Hematopoietic multipotent progenitor cell treated with erythropoietin and hydrocortisone succinate and interleukin-3 and kit ligand, for 17 days (in vitro differentiated cells): Measurements from ENCODE around the gene RNF11.

ENCODE experiments used
- DNase-seq: peaks from one replicate; pipeline ENCODE4 v3.0.0-alpha.2; 2015; ENCODE audit warnings: low spot score

The RNF11 gene

DNA sequence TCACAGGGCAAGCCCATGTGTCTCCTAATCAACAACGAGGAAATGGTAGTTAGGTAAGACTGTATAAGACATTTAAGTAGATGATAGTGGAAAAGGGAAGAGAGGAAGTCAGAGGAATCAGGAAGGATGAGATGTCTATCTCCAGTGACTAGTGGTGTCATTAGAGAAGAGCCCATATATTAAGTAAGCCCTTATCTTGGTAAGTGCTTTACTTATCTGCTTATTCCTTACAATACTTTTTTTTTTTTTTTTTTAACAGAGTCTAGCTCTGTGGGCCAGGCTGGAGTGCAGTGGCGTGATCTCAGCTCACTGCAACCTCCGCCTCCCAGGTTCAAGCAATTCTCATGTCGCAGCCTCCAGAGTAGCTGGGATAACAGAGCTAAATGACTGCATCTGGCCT is 29.5 kb downstream of the RNF11 start:
- no peak for DNase-seq

DNA sequence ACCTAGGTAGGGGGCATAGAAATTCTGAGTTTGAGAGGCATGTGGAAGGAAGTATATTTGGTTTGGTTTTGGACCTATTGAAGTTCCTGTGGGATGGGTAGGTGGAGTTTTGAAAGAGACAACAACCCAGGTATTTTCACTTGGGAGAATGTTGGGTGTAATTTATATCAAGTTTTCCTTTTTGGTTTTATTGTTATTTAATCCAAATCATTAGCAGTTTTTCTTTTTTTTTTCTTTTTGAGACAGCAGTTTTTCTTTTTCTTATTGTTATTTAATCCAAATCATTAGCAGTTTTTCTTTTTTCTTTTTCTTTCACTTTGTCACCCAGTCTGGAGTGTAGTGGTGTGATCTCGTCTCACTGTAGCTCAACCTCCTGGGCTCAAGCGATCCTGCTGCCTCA is 30.1 kb downstream of the RNF11 start:
- no peak for DNase-seq

DNA sequence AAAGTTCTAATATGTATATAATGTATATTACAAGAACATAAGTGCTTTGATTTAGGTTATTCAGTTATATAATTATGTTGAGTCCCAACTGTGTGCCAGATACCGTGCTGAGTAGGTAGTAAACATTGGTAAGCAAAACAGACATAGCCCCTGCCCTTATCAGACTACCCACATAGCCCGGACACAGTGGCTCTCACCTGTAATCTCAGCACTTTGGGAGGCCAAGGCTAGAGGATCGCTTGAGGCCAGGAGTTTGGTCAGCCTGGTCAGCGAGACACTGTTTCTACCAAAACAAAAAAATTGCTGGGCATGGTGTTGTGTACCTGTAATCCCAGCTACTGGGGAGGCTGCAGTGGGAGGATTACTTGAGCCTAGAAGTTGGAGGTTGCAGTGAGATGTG is 30.7 kb downstream of the RNF11 start:
- no peak for DNase-seq

DNA sequence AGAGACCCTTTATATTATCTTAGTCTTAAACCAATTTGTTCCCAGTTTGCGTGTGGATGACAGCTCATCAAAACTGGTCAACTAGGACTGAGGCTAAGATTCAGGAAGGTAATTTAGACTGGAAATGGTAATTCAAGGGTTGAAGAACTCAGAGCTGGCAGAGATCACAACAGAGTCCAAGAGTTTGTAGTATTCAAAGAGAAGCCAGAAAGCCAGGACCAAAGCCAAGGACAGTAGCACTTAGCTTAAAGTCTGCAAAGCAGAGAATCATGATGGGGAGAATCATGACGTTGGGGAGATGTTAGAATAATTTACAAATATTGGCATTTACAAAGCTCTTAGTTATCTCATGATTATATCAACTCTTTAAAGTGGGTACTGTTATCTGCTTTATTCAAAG is 32.6 kb downstream of the RNF11 start:
- no peak for DNase-seq

DNA sequence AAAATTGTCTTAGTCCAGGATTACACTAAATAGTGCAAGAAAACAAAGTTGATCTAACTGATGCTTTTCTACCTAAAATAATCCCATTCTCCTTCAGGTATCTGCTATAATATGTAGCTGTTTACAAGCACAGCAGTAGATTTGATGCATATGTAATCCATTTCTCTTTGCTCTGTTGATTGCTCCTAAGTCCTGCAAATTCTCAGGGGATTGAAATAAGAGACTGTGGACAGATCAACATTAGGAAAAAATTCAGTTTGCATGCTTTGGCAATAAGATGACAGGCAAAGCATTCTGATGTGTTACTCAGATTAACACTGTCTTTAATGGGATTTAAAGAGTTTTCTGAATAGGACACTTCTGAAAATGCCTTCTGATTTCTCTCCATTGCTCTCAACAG is 34.7 kb downstream of the RNF11 start:
- no peak for DNase-seq

DNA sequence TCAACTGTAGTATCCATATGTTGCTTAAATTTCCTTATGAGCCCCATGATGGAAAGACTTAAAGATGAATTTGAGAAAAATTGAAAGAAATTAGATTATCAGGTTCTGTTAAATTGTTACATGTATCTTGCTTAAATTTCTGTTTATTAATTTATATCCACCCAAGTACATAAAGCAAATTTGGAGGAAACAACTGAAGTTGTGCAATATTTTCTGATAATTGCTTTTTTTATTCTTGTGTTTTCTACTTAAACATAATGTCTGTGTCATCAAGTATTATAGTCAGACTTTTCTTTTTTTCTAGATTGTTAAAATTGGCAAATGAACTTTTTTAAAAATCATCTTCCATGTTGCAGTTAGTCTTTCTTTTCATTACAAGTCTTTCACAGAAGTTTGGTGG is 36.8 kb downstream of the RNF11 start:
- DNase-seq = no peak

DNA sequence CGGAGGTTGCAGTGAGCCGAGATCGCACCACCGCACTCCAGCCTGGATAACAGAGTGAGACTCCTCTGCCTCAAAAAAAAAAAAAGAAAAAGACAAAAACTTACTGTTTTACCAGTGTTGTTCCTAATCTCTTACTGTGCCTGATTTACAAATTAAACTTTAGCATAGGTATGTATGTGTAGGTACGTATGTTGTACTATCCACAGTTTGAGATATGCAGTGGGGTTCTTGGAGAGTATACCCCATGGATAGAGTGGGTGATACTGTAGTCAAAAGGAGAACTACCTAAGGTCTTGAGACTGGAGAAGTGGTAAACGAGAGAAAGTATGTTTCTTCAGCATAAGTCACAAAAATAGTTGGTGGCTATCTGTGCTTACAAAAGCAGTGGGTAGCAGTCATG is 38.6 kb downstream of the RNF11 start:
- DNase-seq = no peak

DNA sequence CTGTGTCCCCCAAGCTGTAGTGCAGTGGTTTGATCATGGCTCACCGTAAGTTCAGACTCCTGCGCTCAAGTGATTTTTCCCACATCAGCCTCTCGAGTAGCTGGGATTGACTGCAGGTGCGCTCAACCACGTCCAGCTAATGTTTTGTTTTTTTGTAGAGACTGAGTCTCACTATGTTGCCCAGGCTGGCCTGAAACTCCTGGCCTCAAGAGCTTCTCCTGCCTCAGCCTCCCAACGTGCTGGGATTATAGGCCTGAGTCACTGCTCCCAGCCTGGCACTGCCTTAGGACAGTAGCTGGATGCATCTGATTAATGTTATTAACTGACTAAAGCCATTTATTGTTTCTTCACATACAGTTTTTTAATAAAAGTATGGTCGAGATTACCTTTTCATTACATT is 40.2 kb downstream of the RNF11 start:
- no peak for DNase-seq

DNA sequence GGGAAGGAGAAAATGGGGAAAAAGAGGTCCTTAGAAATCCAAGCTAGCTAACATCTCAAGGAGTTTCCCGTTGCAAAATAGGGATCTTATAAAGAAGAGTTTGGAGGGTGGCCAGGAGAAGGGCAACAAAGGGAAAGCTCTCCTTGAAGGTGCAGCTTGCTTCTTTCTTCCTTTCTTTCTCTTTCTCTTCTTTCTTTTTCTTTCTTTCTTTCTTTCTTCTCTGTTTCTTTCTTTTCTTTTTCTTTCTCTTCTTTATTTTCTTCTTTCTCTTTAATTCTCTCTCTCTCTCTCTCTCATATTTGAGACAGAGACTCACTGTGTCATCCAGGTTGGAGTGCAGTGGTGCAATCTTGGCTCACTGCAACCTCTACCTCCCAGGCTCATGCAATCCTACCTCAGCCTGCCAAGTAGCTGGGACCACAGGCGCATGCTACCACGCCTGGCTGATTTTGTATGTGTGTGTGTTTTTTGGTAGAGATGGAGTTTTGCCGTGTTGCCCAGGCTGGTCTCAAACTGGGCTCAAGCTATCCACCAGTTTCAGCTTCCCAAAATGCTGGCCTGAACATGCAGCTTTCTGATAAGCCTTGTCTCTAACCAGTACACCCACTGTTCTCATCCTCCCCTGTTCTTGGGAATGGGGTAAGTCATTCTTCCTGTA is 44.4 kb downstream of the RNF11 start:
- peak; percentile 51 for DNase-seq

DNA sequence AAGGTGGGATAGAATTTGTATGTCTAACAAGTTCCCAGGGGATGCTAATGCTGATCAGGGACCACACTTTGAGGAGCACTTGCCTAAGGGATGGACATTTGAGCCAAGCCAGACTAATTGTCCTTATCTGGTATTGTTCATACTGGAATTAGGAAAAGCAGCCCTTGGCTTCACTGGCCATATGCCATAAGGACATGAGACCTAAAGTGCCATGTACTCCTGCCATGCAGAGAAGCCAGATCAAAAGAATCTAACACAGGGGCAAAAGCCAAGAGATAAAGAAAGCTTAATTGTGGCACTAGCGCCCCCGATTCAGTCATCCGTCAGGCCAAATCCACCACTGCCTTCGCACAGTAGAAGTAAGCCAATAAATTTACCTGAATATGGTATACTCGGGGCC is 45.7 kb downstream of the RNF11 start:
- DNase-seq = no peak

DNA sequence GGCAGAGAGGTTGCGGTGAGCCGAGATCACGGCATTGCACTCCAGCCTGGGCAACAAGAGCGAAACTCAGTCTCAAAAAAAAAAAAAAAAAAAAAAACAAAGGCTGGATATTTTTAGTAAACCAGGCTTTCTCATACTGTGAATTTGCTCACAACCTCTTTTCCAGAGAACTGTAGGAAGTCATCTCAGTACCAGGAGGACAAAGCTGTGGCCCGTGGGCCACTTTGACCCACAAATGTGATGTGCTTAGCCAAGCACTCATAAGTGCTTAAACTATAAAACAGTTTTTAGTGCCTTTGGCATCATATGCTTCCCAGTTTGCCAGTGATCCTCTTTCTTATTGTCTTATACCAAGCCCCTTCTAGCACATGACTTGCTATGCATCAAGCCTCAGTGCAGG is 46.5 kb downstream of the RNF11 start:
- no peak for DNase-seq

DNA sequence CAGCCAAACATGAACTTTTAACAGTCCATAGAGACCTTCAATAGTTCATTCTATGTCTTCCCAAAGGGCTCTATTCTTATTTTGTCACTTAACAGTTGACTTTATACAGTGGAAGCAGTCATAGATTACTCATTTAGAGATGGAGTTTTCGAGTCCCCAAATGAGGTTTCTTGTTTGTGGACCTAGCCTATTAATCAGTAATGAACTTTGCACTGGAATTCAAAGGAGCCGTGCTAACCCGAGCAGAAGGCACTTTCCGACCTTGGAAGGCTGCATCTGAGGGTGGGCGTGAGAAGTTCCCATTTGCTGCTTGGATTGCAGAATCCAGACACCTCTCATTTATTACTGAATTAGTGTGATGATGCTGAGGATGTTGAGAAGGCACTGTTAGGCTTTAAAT is 47.9 kb downstream of the RNF11 start:
- no peak for DNase-seq

DNA sequence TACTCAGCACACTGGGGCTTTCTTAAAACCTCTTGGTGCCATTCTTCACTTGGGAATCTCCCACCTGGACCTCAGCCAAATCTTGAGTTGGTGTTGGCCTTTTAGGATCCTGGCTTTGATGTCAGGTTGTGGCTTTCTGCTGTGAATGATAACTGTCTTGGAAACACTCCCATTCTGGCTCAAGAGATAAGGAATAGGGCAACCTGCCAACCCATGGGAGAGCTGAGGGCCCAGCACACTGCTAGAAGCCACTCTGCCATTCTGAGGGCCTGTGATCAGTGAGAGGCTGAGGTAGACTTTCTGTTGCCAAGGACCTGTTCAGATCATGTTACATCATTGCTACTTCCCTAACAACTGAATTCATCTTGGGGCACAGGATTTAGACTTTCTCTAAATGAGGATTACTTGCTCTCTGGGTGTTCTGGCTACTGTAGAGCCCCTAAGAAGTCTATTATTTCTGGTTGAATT is 48.4 kb downstream of the RNF11 start:
- DNase-seq = peak; percentile 100

DNA sequence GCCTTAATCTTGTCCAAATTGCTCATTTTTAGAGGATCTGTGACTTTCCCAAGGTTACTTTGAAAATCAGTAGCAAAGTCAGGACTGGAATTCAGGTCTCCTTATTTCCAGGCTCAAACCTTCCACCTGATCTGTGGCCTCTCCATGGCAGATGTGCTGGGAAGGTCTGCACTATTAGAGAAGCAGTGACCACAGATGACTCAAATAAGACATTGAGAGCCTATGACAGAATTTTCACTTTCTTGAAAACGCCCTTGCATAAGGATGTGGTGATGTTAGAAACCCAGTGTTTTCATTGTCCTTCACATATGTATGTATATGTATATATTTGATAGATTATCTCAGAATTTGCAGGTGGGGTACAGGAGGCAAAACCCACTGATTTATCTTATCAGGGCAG is 49.0 kb downstream of the RNF11 start:
- DNase-seq = no peak

DNA sequence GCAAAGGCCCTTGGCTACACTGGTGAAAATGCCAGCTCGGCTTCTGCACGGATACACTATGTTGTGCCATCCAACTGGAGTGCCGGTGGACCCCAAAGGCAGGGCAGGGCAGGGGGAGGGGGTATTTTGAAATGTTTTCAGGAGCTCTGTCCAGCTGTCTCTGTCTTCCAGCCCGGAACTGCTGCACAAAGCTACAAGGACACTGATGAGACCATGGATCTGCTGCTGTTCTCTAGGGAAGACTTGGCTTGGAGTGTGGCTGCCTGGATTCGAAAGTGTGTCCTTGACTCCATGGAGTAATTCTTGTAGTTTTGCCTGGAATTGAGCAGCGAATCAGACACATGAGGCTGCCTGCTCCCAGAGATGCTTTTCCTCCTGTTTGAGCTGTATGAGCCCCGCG is 51.9 kb downstream of the RNF11 start:
- DNase-seq = no peak

DNA sequence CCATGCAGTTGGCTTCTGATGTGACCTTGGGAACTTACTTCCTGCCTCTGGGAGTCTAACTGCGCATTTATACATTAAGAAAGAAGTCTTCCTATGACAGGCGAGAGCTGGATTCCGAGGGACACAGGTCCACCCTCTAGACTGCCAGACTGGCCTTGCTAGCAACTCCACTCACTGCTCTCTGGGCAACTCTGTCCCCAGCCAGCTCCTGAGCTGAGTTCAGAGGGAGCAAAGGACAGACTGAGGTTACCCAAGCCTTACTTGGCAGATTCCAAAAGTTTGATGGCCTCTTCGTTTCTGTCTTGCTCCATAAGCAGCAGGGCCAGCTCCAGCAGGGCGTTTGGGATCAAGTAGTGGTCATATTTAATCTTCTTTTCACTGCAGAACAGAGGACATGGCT is 52.5 kb downstream of the RNF11 start:
- DNase-seq = no peak

DNA sequence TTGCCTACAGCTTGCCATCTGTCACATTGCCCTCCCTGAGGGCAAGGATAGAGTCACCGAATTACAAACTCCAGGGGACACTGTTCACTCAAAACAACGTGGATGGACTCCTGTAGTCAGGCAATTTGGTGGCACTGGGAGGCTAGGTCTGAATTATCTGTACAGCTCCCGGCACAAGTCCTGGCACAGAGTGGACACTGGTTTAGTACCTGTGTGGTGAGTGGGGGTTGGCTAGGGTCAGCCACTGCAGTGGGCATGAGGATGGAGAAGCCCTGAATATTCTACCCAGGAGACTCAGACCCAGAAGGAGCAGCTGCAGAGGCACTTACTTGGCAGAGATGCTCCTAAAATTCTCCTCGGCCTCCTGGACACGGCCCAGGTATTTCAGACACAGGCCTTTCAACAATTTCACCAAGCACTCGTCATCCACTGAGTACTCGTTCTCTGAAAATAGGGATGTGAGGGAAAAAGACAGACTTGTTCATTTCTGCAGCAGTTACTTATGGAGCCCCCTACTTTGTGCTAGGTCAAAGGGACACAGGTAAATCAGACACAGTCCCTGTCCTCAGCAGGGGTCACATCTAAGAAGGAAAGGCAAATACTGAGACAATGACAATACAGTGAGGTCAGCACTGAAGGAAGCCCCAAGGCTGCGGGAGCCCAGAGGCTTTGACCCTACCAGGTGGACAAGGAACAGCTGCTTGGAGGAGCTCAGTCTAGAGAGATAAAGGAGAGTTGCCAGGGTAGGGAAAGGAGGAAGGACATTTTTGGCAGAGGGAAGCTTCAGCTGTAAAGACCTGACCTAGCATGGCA is 53.8 kb downstream of the RNF11 start:
- DNase-seq = no peak

DNA sequence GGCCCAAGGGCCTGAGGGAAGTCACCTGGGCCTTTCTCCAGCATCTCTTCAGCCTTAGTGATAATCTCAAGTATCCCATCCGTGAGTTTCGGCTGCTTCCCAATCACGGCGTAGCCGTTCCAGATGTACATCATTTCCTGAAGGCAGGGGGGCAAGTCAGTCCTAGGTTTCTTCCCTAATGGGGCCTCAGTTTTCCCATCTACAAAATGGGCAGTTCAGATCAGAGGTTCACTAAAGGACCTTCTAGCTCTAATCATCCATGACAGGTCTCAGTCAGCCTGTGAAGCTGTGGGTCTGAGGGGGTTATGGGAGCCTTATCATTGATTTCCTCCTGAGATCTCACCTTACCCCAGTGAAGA is 54.4 kb downstream of the RNF11 start:
- DNase-seq = no peak

DNA sequence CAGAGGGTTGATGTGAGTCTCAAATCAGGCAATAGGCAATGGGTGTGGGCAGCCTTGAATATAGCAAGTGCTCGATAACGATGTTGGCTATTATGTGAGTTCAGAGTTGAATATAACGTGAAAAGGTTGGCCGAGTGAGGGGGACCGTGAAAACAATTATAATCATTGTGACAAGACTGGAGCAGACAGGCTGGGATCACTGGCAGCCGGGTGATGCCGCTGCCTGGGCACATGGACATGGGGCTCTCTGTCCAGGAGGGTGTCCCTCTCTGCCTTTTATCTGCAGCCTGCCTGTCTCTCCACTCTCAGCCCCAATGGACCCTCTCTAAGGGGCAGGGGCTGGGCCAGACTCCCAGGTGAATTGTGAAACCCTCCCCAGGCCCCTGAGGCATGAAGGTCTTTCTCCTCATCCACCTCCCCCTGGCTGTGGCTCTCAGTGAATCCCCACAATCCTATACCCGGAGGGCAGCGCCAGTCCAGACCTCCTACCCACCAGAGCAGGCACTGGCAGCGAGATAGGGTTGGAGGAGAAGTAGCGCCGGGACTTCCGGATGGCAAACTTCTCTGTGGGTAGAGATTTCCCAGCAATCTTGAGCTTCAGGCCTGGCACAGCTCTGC is 57.9 kb downstream of the RNF11 start:
- peak; percentile 41 for DNase-seq

DNA sequence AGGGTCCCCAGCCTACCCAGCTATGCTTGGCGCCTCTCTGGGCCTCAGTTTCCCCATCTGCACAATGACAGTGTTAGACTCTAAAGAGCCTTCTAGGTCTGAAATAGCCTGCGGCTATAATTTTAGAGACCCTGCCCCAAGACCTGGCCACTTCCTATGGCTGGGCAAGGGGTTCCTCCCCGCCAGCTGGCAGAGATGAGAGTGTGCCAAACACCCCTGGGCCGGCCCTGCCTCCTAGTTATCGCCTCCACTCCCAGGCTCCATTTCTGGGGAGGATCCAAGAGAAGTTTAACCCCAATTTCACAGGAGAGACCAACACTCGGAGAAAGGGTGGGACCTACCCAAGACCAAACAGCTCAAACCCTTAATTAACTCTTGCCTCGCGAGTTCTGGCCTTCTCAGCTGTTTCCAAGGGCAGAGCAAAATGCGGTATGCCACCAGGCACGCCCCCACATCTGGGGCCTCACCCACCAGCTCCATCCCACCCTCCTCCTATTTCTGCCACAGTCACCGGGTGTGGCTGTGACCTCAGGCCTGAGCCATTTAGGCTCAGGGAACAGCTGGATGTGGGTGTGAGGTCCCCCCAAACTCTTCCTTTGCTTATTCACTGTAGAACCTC is 58.6 kb downstream of the RNF11 start:
- peak; percentile 91 for DNase-seq

DNA sequence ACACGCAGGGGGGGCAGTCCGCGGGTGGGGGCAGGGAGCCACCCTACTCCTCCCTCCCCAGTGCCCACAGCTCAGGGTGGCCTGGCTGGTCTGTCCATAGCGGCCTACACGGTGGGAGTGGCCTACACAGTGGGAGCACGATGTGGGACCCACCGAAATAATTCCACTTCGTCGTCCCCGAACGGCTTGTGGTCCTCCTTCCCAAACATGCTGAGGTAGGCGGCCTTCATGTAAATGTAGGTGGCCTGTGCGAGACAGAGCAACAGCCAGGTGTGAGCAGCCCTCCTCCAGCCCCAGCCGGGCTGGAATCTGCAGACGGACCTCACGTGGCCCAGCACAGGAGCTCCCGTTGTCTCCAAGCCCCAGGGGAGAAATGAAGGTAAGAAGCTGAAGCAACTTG is 59.9 kb downstream of the RNF11 start:
- no peak for DNase-seq

DNA sequence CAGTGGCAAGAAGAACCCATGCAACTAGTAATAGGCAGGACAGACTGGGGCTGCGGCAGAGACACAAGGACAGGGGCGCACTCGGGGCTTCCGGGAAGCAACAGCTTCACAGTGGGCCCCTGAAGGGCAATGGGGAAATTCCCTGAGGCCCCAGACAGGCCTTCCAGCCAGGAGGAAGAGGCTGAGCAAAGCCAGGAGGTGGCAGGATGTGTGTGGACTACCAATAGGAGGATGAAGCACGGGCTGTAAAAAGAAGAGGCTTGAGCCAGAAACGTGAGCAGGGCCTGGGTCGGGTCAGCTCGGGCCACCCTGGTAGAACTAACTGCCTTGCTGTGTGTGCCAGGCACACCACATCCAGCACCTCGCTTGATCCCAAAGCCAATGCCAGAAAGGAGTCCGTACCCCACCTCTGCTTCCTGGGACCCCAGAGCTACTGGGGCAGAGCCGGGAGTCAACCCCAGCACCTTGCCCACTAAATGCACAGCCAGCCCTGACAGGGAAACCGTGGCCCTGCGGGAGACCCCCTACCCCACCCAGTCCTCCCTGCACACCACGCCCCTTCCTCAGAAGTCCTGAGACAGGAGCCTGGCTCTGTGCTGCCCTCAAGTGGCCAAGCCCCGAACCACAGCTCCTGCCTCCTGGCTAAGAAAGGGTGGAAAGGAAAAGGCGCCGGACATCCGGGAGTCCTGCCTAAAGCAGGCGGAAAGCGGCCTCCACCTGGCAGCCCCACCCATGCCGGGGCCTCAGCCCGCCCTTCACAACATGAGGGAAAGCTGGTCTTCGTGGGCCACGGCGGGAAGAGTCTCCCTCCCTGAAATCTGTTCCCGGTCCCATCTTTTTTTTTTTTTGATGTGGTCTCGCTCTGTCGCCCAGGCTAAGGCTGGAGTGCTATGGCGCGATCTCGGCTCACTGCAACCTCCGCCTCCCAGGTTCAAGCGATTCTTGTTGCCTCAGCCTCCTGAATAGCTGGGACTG is 60.6 kb downstream of the RNF11 start:
- peak; percentile 88 for DNase-seq
